ENCODE data around the gene TSPAN16. TPM values are rescaled to one million over a fixed set of nuclear protein-coding genes. Genes with fewer than 3 reads are reported as not detected.

The TSPAN16 gene
- total RNA-seq, 1 experiment from 2014 or later = not detected

DNA sequence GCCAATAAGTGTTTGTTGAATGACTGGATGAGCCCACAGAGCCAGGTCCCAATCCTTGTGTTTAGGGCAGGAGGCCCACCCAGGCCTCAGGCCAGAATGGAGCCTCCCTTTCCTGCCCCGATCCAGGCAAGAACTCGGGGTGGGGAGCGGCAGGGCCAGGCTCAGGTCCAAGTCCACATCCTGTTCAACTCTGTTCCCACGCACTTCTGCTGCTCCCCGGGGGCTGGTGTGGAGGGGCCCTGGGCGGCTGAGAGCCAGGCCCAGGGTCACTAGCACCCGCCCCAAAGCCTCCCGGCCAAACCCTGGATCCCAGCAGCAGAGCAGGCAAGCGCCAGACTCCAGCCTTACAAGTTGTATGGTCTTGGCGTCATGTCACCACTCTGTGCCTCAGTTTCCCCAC is 48.6 kb upstream of the TSPAN16 start:
- Histone ChIP-seq H4K8ac (replicated peaks; ENCODE audit: insufficient read length, low read depth, low read length) (no peak overlapping the region), H4K20me1 (ENCODE audit: control insufficient read depth, insufficient read depth, insufficient read length) (peaks cover 2% of the 10 kb centered on the region), H4K91ac (ENCODE audit: insufficient read length, low read depth, low read length) (no peak overlapping the region), H4K5ac (ENCODE audit: insufficient read length, low read depth, low read length) (no peak overlapping the region), H3K14ac (ENCODE audit: insufficient read depth, low read length) (no peak overlapping the region), H2BK15ac (ENCODE audit: low read depth, low read length) (no peak overlapping the region), H3K23ac (ENCODE audit: insufficient read length, low read depth, low read length) (no peak overlapping the region), H2AFZ (ENCODE audit: low read length) (no peak overlapping the region), H3K18ac (ENCODE audit: insufficient read length, low read depth, low read length) (no peak overlapping the region), H2BK20ac (ENCODE audit: low read depth, low read length, poor library complexity, severe bottlenecking) (no peak overlapping the region), H2AK5ac (ENCODE audit: insufficient read length, low read length) (no peak overlapping the region), H2BK5ac (ENCODE audit: insufficient read length, low read length) (no peak overlapping the region), H3K9me3 (ENCODE audit: control insufficient read depth, low read depth, low read length) (no peaks in the 10 kb centered on the region), H3K27me3 (ENCODE audit: insufficient read depth, low read length) (no peaks in the 10 kb centered on the region), H3K9ac (ENCODE audit: extremely low read depth, insufficient read length, low read length) (no peak overlapping the region), H3K4me1 (ENCODE audit: insufficient read depth, low read length) (no peaks in the 10 kb centered on the region), H2BK12ac (ENCODE audit: insufficient read length, low read depth, low read length) (no peak overlapping the region), H3T11ph (ENCODE audit: low read length) (no peak overlapping the region), H3K4ac (ENCODE audit: low read depth, low read length) (no peak overlapping the region), H3K56ac (ENCODE audit: insufficient read length, low read depth, low read length) (no peak overlapping the region), H2BK120ac (ENCODE audit: low read depth, low read length, poor library complexity, severe bottlenecking) (no peak overlapping the region), H3K27ac (ENCODE audit: insufficient read length, low read depth, low read length) (no peak overlapping the region), H3K79me2 (ENCODE audit: insufficient read depth, low read length) (no peaks in the 10 kb centered on the region), H3K79me1 (ENCODE audit: insufficient read depth, low read depth, low read length, poor library complexity, severe bottlenecking) (no peaks in the 10 kb centered on the region), H3K23me2 (ENCODE audit: insufficient read length, low read depth, low read length, poor library complexity, severe bottlenecking) (no peaks in the 10 kb centered on the region), H3K4me2 (ENCODE audit: insufficient read depth, insufficient read length, low read length) (no peak overlapping the region)
- Mint-ChIP-seq H3K27me3 (ENCODE audit: low read depth) (peaks cover 3% of the 10 kb centered on the region; the same call in 1 of the 2 replicates), H3K4me3 (no peak overlapping the region), H3K27ac (no peak overlapping the region), H3K9me3 (no peaks in the 10 kb centered on the region), H3K4me1 (peaks cover 0 to 5% of the 10 kb centered on the region in 2 experiments; a peak in 3 of 4 replicates), H3K36me3 (ENCODE audit: insufficient read depth in 1 of 3, low read depth in 3 of 3) (peaks cover 14 to 47% (median 43%) of the 10 kb centered on the region in 3 experiments)
- no CpG with 5 or more reads among the region's 10 CpGs for WGBS (ENCODE audit: extremely low coverage, insufficient read length, low lambda C conversion rate)
- DNase-seq = no peak
- TF ChIP-seq, protein P1, sequence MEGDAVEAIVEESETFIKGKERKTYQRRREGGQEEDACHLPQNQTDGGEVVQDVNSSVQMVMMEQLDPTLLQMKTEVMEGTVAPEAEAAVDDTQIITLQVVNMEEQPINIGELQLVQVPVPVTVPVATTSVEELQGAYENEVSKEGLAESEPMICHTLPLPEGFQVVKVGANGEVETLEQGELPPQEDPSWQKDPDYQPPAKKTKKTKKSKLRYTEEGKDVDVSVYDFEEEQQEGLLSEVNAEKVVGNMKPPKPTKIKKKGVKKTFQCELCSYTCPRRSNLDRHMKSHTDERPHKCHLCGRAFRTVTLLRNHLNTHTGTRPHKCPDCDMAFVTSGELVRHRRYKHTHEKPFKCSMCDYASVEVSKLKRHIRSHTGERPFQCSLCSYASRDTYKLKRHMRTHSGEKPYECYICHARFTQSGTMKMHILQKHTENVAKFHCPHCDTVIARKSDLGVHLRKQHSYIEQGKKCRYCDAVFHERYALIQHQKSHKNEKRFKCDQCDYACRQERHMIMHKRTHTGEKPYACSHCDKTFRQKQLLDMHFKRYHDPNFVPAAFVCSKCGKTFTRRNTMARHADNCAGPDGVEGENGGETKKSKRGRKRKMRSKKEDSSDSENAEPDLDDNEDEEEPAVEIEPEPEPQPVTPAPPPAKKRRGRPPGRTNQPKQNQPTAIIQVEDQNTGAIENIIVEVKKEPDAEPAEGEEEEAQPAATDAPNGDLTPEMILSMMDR (conservative IDR thresholded peaks at IDR 0.05) = no peak

All from H9 (cell line).